Measurements from ENCODE around the gene CLCN3. TPM values are rescaled to one million over a fixed set of nuclear protein-coding genes. Genes with fewer than 3 reads are reported as not detected.

The CLCN3 gene
- total RNA-seq, 4 donors from 2014 or later: 14.0 to 61.5 (median 44.7) TPM

Other genes with a start within 250 kb of the CLCN3 start
- gene NEK1, start 8.0 kb upstream of the CLCN3 start, total RNA-seq: 10 to 100 TPM in 1 of 4 donors, 1 to 10 TPM in 3; 6.0 to 18.2 (median 7.1) TPM
- 10 to 100 TPM in 2 of 4 donors, 1 to 10 TPM in 2; 7.1 to 55.3 (median 13.5) TPM for gene HPF1, start 137.4 kb downstream of the CLCN3 start, total RNA-seq